Fibroblast of pulmonary artery (primary cell): Measurements from ENCODE around the gene PLXNA4.

Source experiments
- DNase-seq: peaks from one replicate; pipeline ENCODE4 v3.0.0-alpha.2; 2010; ENCODE audit warnings: low read depth
- H3K4me3 ChIP-seq: replicated peaks from 2 replicates; pipeline ENCODE4 v1.5.1; 2011; ENCODE audit warnings: low read depth, mild to moderate bottlenecking, control low read depth, low read length, moderate library complexity
- CTCF ChIP-seq: IDR thresholded peaks from 2 replicates; pipeline ENCODE4 v1.5.1; 2011; ENCODE audit warnings: mild to moderate bottlenecking, control low read depth, low read length, inconsistent platforms; ENCODE audit errors: missing control alignments

Gene PLXNA4

GRCh38 chr7:132115758-132116157, 460.5 kb downstream of the PLXNA4 start:
- no peak for DNase-seq
- no peak for TF ChIP-seq CTCF
- H3K4me3 ChIP-seq: no peak overlapping the region

DNA sequence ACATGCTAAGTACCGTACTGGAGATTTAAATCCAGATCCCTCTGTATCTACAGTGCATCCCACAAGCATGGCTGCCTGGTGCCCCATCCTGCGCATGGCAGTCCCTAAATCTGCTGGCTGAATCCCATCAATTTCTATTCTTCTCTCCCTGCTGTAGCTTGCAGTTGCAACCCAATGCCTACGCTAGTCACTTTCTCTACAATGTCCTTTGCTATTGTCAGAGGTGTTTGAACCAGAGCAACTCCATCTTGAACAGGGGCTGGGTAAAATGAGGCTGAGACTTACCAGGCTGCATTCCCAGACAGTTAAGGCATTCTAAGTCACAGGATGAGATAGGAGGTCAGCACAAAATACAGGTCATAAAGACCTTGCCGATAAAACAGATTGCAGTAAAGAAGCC, 461.2 kb downstream of the PLXNA4 start:
- DNase-seq: no peak
- TF ChIP-seq CTCF: no peak
- no peak overlapping the region for H3K4me3 ChIP-seq

GRCh38 chr7:132114411-132114810, 461.9 kb downstream of the PLXNA4 start:
- no peak for TF ChIP-seq CTCF
- H3K4me3 ChIP-seq: no peak overlapping the region
- DNase-seq: no peak

DNA sequence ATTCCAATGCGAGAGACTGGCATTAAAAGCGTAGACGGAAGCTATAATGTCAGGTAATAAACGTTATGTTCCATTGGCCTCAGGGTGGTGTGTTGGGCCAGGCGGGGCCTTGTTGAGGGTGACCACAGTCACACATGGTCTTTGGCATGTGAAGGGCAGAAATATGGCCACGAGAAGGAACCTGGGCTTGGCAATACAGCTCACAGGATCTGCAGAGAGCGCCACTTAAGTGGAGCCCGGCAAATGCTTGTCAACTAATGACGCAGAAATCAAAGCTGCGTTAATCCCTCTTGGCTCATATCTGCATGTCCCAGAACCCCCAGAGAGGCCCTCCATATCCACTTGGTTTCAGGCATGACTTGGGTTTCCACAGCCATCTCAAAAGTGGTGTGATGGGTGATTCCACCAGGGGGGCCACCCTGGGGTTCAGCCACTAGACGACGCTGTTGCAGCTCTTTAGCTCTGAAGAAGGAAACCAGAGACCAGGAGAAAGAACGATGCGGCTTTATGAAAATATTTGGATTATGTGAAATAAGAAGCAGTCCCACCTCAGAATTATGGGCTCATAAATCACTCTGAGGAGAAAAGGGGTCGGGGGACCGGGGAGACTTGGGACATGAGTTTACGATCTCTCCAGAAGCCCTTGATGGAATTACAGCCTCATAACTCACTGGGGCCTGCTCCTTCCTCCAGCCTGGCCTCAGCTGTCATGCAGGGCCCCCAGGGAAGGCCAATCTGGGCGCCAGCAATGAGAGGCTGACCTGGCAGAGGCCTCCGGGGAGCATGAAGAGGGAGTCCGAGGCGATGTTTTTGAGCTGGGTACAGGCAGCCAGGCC, 462.5 kb downstream of the PLXNA4 start:
- no peak for TF ChIP-seq CTCF
- no peak overlapping the region for H3K4me3 ChIP-seq
- no peak for DNase-seq

- no peak for TF ChIP-seq CTCF
- no peak overlapping the region for H3K4me3 ChIP-seq
- no peak for DNase-seq
Measured at GRCh38 chr7:132112657-132113056, 463.6 kb downstream of the PLXNA4 start.

GRCh38 chr7:132112106-132112505, 464.2 kb downstream of the PLXNA4 start:
- no peak for DNase-seq
- TF ChIP-seq CTCF: no peak
- H3K4me3 ChIP-seq: no peak overlapping the region

DNA sequence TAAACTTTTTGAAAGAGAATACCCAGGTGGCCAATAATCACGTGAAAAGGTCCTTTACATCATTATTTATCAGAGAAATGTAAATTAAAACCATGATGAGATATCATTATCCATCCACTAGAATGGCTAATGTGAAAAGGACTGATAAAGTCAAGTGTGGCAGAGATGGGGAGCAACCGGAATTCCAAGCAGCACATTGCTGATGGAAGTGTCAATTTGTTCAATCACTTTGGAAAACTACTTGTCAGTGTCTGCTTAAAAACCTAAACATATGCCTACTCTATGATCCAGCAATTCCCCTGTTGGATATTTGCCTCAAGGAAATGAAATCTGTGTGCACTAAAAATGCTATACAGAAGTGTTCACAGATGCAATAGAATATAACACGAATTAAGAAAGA, 465.6 kb downstream of the PLXNA4 start:
- no peak overlapping the region for H3K4me3 ChIP-seq
- no peak for DNase-seq
- TF ChIP-seq CTCF: no peak
